B cell (primary cell): ENCODE measurements around the gene GDF7. TPM values are rescaled to one million over a fixed set of nuclear protein-coding genes. Genes with fewer than 3 reads are reported as not detected.

Source experiments
- ATAC-seq: fragments of 200-7000 bp; cut with Tn5 transposase; one replicate; pipeline ENCODE4 v1.10.0; 2021; ENCODE audit warnings: low read depth, mild to moderate bottlenecking, moderate number of reproducible peaks, moderate library complexity
- CTCF ChIA-PET: fragments of 350-600 bp; sonication (Branson Sonifier 250); formaldehyde crosslinking; loops from one replicate; lab custom pipeline; 2021; ENCODE audit warnings: antibody characterized with exemption, inconsistent platforms; lab: Charles Lee
- POLR2A ChIA-PET: fragments of 350-600 bp; sonication (Branson Sonifier 250); formaldehyde crosslinking; loops from one replicate; lab custom pipeline; 2021; ENCODE audit warnings: antibody characterized with exemption; lab: Charles Lee
- DNase-seq: peaks from one replicate; pipeline ENCODE4 v3.0.0; 2013
- H2AFZ ChIP-seq: 2 replicates; pipeline ENCODE4 v1.6.1; 2012; ENCODE audit warnings: mild to moderate bottlenecking, low read depth, low read length; ENCODE audit not compliant: insufficient read depth, poor library complexity, severe bottlenecking
- H3K27ac ChIP-seq, 2 donors: 1 replicate in 1 of 2; 2 replicates in 1 of 2; pipeline ENCODE4 v1.5.1; 2012 to 2013; ENCODE audit warnings: low read length in 2 of 2, mild to moderate bottlenecking in 2 of 2, moderate library complexity in 1 of 2
- H3K27me3 ChIP-seq, 4 experiments: fragments of 200-600 bp in 1 of 4; sonication (generic) in 1 of 4; replicated peaks in 1 of 4; 1 replicate in 2 of 4; 2 replicates in 2 of 4; pipeline versions ENCODE4 v1.6.1 to v1.7.0; 2013 to 2016; ENCODE audit warnings: low read length in 3 of 4, mild to moderate bottlenecking in 2 of 4, mixed read lengths in 1 of 4, moderate library complexity in 1 of 4; ENCODE audit not compliant: insufficient read depth in 4 of 4, control insufficient read depth in 3 of 4; ENCODE audit errors: control extremely low read depth in 1 of 4
- H3K36me3 ChIP-seq, 2 experiments: replicated peaks in 1 of 2; 1 replicate in 1 of 2; 2 replicates in 1 of 2; pipeline versions ENCODE4 v1.6.1 to v1.7.1; 2013; ENCODE audit warnings: low read length in 1 of 2; ENCODE audit not compliant: insufficient read depth in 2 of 2, control insufficient read depth in 1 of 2; ENCODE audit errors: control extremely low read depth in 1 of 2, extremely low read depth in 1 of 2
- H3K4me1 ChIP-seq, 2 donors: fragments of 200-600 bp in 1 of 2; sonication (generic) in 1 of 2; 1 replicate in 1 of 2; 2 replicates in 1 of 2; pipeline versions ENCODE4 v1.5.1 to v1.6.1; 2013 to 2017; ENCODE audit warnings: low read length in 2 of 2; ENCODE audit not compliant: control insufficient read depth in 2 of 2, insufficient read depth in 2 of 2
- H3K4me2 ChIP-seq: replicated peaks from 2 replicates; pipeline ENCODE3; 2012; ENCODE audit warnings: mild to moderate bottlenecking, low read depth, low read length; ENCODE audit not compliant: poor library complexity, severe bottlenecking
- H3K4me3 ChIP-seq, 5 experiments: fragments of 200-600 bp in 1 of 5; sonication (generic) in 1 of 5; 1 replicate in 3 of 5; 2 replicates in 2 of 5; pipeline versions ENCODE4 v1.5.1 to v1.7.0; 2011 to 2016; ENCODE audit warnings: low read length in 4 of 5, mild to moderate bottlenecking in 4 of 5, low read depth in 2 of 5, control low read depth in 1 of 5, moderate library complexity in 1 of 5; ENCODE audit not compliant: insufficient read depth in 1 of 5; ENCODE audit errors: control extremely low read depth in 1 of 5, extremely low read depth in 1 of 5
- H3K79me2 ChIP-seq: fragments of 200-600 bp; sonication (generic); one replicate; pipeline ENCODE4 v1.6.0; 2016; ENCODE audit warnings: low read length; ENCODE audit not compliant: control insufficient read depth, insufficient read depth
- H3K9ac ChIP-seq: fragments of 200-600 bp; sonication (generic); 2 replicates; pipeline ENCODE4 v1.6.1; 2017; ENCODE audit warnings: mild to moderate bottlenecking, low read length, moderate library complexity
- H3K9me3 ChIP-seq, 3 donors: one replicate each; pipeline versions ENCODE4 v1.6.1 to v1.7.1; 2013; ENCODE audit warnings: low read length in 2 of 3; ENCODE audit not compliant: control insufficient read depth in 2 of 3, insufficient read depth in 1 of 3; ENCODE audit errors: control extremely low read depth in 1 of 3
- H4K20me1 ChIP-seq: 2 replicates; pipeline ENCODE4 v1.6.0; 2012; ENCODE audit warnings: mild to moderate bottlenecking, low read length; ENCODE audit not compliant: insufficient read depth, control insufficient read depth, poor library complexity, severe bottlenecking
- H3K27ac Mint-ChIP-seq: one replicate; pipeline ENCODE4 v1.8.0; 2021; ENCODE audit warnings: mixed read lengths
- H3K27me3 Mint-ChIP-seq: one replicate; pipeline ENCODE4 v1.8.0; 2021; ENCODE audit warnings: mixed read lengths
- H3K4me1 Mint-ChIP-seq: one replicate; pipeline ENCODE4 v1.8.0; 2021; ENCODE audit warnings: mixed read lengths
- H3K4me3 Mint-ChIP-seq: one replicate; pipeline ENCODE4 v1.8.0; 2021; ENCODE audit warnings: mixed read lengths
- H3K9me3 Mint-ChIP-seq: one replicate; pipeline ENCODE4 v1.8.0; 2022; ENCODE audit warnings: mixed read lengths; ENCODE audit not compliant: insufficient read depth
- CTCF ChIP-seq: fragments of 200-600 bp; IDR thresholded peaks from one replicate; pipeline ENCODE4 v1.8.0; 2022; ENCODE audit warnings: antibody characterized with exemption, mild to moderate bottlenecking
- EZH2 ChIP-seq: IDR thresholded peaks from 2 replicates; pipeline ENCODE4 v1.6.1; 2012; ENCODE audit warnings: borderline replicate concordance, low read depth, mild to moderate bottlenecking, moderate library complexity, low read length; ENCODE audit not compliant: insufficient read depth, poor library complexity, severe bottlenecking
- WGBS: methylation state at CpG from one replicate; pipeline ENCODE4 v1.1.5; 2013; ENCODE audit warnings: missing lambda C conversion rate; ENCODE audit not compliant: insufficient coverage; 5-methylcytosine and 5-hydroxymethylcytosine counted together
- intact Hi-C: fragments of 100-400 bp; cut with micrococcal nuclease; formaldehyde crosslinking; loops from one replicate; pipeline ENCODE4 v1.10.0; 2022
- polyA plus RNA-seq: library from polyadenylated mRNA; depleted of rRNA; stranded (reverse); fragments of >200 nt; gene quantifications from 2 replicates; pipeline ENCODE4 v1.2.3, GENCODE V29; 2012
- total RNA-seq, 2 donors: library from RNA; stranded (reverse); fragments of 120-200 nt in 1 of 2; gene quantifications; 1 replicate in 1 of 2; 2 replicates in 1 of 2; pipeline versions ENCODE4 v1.2.3 to v1.2.4, GENCODE V29; 2013 to 2022

The GDF7 gene
- total and polyA plus RNA-seq, 2 donors (not counting 1 experiment from before 2014, with no cell fraction given): 7.0 to 15.3 TPM

GRCh38 chr2:20625491-20626391 lies 41.2 kb upstream of the GDF7 start:
- H3K79me2 ChIP-seq: no peaks in the 10 kb centered on the region
- TF ChIP-seq EZH2 (no peak), CTCF (no peak)
- H3K9me3 ChIP-seq: no peaks in the 10 kb centered on the region
- Mint-ChIP-seq H3K27ac (no peak overlapping the region), H3K4me1 (no peaks in the 10 kb centered on the region), H3K4me3 (no peak overlapping the region), H3K27me3 (no peaks in the 10 kb centered on the region), H3K9me3 (no peaks in the 10 kb centered on the region)
- H3K4me3 ChIP-seq: no peak overlapping the region
- peaks cover 0 to 51% of the 10 kb centered on the region in 2 experiments for H3K36me3 ChIP-seq
- no peak for ATAC-seq
- 94% methylated on average over 17 of the region's 19 CpGs for WGBS
- POLR2A ChIA-PET: no interaction called here
- CTCF ChIA-PET: interaction anchor here (0.8 to 1.1 kb wide), 2 partner anchors 9 to 18 kb away, joined by 3 to 4 read pairs; no protein-coding TSS in a partner anchor
- no peak overlapping the region for H3K27ac ChIP-seq
- H3K9ac ChIP-seq: no peak overlapping the region
- no peak overlapping the region for H2AFZ ChIP-seq
- intact Hi-C loops: no loop called here
- no peak overlapping the region for H3K4me2 ChIP-seq
- peaks cover 7% of the 10 kb centered on the region for H4K20me1 ChIP-seq
- no peaks in the 10 kb centered on the region for H3K27me3 ChIP-seq
- H3K4me1 ChIP-seq: no peaks in the 10 kb centered on the region
- DNase-seq: no peak

GRCh38 chr2:20626392-20626697 lies 40.6 kb upstream of the GDF7 start:
- Histone ChIP-seq H3K9ac (no peak overlapping the region), H3K27ac (no peak overlapping the region), H3K27me3 (no peaks in the 10 kb centered on the region), H3K4me2 (no peak overlapping the region), H3K4me1 (no peaks in the 10 kb centered on the region), H3K79me2 (peaks cover under 1% of the 10 kb centered on the region), H2AFZ (no peak overlapping the region), H3K9me3 (no peaks in the 10 kb centered on the region), H4K20me1 (peaks cover 10% of the 10 kb centered on the region), H3K36me3 (peaks cover 0 to 45% of the 10 kb centered on the region in 2 experiments), H3K4me3 (no peak overlapping the region)
- Mint-ChIP-seq H3K4me1 (no peaks in the 10 kb centered on the region), H3K27ac (no peak overlapping the region), H3K9me3 (no peaks in the 10 kb centered on the region), H3K27me3 (no peaks in the 10 kb centered on the region), H3K4me3 (no peak overlapping the region)
- ChIA-PET CTCF (interaction anchor here (0.8 to 1.1 kb wide), 2 partner anchors 8 to 17 kb away, joined by 3 to 4 read pairs; no protein-coding TSS in a partner anchor), POLR2A (no interaction called here)
- ATAC-seq (no peak), DNase-seq (no peak)
- TF ChIP-seq CTCF (no peak), EZH2 (no peak)
- intact Hi-C loops: no loop called here
- WGBS: 100% methylated on average over 1 of the region's 2 CpGs
